ENCODE results near the gene KCNQ5. TPM values are rescaled to one million over a fixed set of nuclear protein-coding genes. Genes with fewer than 3 reads are reported as not detected.
"Not testable (repeated sequence)": the region's sequence is repeated elsewhere in the genome, so short reads cannot be mapped to it uniquely, and the experiment has no call there.

The KCNQ5 gene
- total and polyA plus RNA-seq, 8 donors, result 1.7 to 4.5 (median 2.5) TPM

DNA sequence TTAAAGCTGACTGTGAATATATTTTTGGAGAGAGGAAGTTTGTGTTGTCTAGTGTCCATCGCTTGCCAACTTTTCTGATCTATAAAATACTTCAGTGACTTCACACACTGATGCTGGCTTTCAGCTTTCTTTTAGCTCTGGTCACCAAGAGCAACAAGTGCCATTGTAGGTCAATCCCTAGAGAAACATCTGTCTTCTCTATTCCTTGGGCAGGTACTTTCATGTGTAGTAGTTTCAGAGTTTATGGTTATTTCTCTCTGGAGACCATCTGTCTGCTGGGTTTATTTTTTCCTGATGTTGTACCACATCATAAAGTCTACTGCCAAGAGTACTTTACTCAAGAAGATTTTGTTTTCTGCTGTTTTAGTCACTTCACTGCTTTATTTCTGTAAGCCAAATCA, 353.5 kb downstream of the KCNQ5 start:
- TF ChIP-seq, protein P1, sequence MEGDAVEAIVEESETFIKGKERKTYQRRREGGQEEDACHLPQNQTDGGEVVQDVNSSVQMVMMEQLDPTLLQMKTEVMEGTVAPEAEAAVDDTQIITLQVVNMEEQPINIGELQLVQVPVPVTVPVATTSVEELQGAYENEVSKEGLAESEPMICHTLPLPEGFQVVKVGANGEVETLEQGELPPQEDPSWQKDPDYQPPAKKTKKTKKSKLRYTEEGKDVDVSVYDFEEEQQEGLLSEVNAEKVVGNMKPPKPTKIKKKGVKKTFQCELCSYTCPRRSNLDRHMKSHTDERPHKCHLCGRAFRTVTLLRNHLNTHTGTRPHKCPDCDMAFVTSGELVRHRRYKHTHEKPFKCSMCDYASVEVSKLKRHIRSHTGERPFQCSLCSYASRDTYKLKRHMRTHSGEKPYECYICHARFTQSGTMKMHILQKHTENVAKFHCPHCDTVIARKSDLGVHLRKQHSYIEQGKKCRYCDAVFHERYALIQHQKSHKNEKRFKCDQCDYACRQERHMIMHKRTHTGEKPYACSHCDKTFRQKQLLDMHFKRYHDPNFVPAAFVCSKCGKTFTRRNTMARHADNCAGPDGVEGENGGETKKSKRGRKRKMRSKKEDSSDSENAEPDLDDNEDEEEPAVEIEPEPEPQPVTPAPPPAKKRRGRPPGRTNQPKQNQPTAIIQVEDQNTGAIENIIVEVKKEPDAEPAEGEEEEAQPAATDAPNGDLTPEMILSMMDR (IDR thresholded peaks at IDR 0.05), result no peak
- no peak for ATAC-seq
- intact Hi-C loops (cut with DNase I), result no loop called here

DNA sequence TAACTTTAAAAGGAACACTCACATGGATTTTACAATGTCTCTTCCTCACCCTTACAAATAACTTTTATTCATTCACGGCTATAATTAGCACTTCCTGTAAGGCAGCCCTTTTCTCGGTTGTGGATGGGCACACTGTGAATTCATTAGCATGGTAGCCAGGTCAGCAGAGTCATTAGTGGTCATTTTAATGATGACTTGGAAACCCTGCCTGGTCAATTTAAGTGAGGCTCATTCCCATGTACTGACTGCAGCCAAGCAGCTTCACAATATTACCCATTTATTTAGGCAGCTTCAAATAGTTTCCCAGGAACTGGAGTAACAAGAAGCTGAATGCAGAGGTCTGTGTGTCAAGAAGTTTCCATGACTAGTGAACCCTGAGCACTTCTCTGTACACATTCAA, 354.6 kb downstream of the KCNQ5 start:
- H3K27ac ChIP-seq, result no peak overlapping the region
- H3K27me3 ChIP-seq, result no peaks in the 10 kb centered on the region
- H3K36me3 ChIP-seq, result no peaks in the 10 kb centered on the region
- H3K4me3 ChIP-seq, result no peak overlapping the region
- intact Hi-C loops (cut with DNase I), result no loop called here
- TF ChIP-seq, protein P1 (IDR thresholded peaks at IDR 0.05), result no peak
- peaks cover 0 to 4% of the 10 kb centered on the region in 2 donors for H3K9me3 ChIP-seq
- no peak for ATAC-seq
- no peak for DNase-seq
- H3K4me1 ChIP-seq, result no peaks in the 10 kb centered on the region

More for the DNA sequence above, 353.5 kb downstream of the KCNQ5 start:
- no peak for DNase-seq
- Histone ChIP-seq H3K4me1 (no peaks in the 10 kb centered on the region), H3K4me3 (no peak overlapping the region), H3K27me3 (no peaks in the 10 kb centered on the region), H3K36me3 (no peaks in the 10 kb centered on the region), H3K27ac (no peak overlapping the region), H3K9me3 (peaks cover 0 to 4% of the 10 kb centered on the region in 2 donors)

DNA sequence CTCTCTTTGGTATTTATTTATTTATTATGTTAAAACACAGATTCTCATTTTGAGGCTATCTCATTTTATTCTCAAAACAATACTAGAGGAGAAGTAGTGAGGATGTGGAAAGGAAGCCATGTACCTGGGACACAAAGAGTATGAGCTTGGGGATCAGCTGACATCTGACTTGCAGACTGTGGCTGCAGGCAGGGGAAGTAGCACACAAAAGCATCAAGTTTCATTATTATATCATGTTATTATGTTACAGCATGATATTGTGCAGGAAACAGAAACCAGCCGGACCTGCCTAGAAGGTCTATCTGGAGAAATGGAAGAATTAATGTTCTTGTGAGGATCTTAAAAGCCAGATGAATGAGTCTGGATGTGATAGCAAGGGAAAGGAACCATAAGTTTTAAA, 355.2 kb downstream of the KCNQ5 start:
- intact Hi-C loops (cut with DNase I), result no loop called here
- DNase-seq, result no peak

DNA sequence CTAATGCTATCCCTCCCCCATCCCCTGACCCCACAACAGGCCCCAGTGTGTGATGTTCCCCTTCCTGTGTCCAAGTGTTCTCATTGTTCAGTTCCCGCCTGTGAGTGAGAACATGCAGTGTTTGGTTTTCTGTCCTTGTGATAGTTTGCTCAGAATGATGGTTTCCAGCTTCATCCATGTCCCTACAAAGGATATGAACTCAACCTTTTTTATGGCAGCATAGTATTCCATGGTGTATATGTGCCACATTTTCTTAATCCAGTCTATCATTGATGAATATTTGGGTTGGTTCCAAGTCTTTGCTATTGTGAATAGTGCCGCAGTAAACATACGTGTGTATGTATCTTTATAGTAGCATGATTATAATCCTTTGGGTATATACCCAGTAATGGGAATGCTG, 356.9 kb downstream of the KCNQ5 start:
- intact Hi-C loops (cut with DNase I); DNase-seq; H3K36me3 ChIP-seq; H3K27me3 ChIP-seq; H3K4me3 ChIP-seq; H3K27ac ChIP-seq; H3K4me1 ChIP-seq; ATAC-seq; H3K9me3 ChIP-seq: not testable (repeated sequence)

More for the DNA sequence above, 355.2 kb downstream of the KCNQ5 start:
- H3K4me3 ChIP-seq, result no peak overlapping the region
- no peaks in the 10 kb centered on the region for H3K4me1 ChIP-seq
- H3K36me3 ChIP-seq, result no peaks in the 10 kb centered on the region
- no peak for ATAC-seq
- H3K27ac ChIP-seq, result no peak overlapping the region
- no peaks in the 10 kb centered on the region for H3K27me3 ChIP-seq
- TF ChIP-seq, protein P1 (IDR thresholded peaks at IDR 0.05), result no peak
- H3K9me3 ChIP-seq, result peaks cover 0 to 4% of the 10 kb centered on the region in 2 donors

DNA sequence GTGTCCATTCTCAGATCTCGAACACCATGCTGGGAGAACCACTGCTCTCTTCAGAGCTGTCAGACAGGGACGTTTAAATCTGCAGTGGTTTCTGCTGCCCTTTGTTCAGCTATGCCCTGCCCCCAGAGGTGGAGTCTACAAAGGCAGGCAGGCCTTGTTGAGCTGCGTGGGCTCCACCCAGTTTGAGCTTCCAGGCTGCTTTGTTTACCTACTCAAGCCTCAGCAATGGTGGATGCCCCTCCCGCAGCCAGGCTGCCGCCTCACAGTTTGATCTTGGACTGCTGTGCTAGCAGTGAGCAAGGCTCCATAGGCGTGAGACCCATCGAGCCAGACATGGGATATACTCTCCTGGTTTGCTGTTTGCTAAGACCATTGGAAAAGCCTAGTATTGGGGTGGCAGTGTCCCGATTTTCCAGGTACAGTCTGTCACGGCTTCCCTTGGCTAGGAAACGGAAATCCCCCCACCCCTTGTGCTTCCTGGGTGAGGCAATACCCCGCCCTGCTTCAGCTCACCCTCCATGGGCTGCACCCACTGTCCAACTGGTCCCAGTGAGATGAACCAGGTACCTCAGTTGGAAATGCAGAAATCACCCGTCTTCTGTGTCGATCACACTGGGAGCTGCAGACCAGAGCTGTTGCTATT, 362.4 kb downstream of the KCNQ5 start:
- DNase-seq; H3K9me3 ChIP-seq; ATAC-seq; H3K27ac ChIP-seq; H3K4me1 ChIP-seq; H3K27me3 ChIP-seq; intact Hi-C loops (cut with DNase I); H3K36me3 ChIP-seq; H3K4me3 ChIP-seq: not testable (repeated sequence)

DNA sequence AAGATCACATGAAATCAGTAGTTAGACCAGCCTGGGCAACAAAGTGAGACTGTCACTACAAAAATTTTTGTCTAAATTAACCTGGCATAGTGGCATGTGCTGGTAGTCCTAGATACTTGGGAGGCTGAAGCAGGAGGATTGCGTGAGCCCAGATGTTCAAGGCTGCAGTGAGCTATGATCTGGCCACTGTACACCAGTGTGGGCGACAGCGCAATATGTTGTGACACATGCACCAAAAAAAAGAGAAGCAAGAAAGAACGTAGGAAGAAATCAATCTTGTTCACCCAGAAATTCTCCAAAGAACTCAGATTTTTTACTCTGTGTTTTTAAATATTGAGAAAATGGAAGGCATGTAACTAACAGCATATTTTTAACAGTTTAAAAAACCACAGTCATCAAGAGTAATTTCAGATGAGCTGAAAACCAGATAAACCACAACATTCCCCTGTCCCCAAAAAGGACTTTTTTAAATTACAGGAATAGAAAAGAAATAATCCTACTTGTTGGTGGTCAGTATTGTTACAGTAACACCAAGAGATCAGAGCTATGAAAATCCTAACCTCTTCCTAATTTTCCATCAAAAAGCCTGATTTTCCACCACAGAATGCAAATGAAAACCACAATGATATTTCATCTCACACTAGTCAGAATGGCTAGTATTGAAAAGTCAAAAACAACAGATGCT, 363.3 kb downstream of the KCNQ5 start:
- no peaks in the 10 kb centered on the region for H3K36me3 ChIP-seq
- no peaks in the 10 kb centered on the region for H3K4me1 ChIP-seq
- TF ChIP-seq, protein P1 (IDR thresholded peaks at IDR 0.05), result no peak
- no peaks in the 10 kb centered on the region for H3K27me3 ChIP-seq
- H3K9me3 ChIP-seq, result peaks cover 0 to under 1% of the 10 kb centered on the region in 2 donors
- intact Hi-C loops (cut with DNase I), result no loop called here
- no peak overlapping the region for H3K27ac ChIP-seq
- DNase-seq (peak in 1 of 4 donors; percentile 34), ATAC-seq (peak; percentile 25)
- no peak overlapping the region for H3K4me3 ChIP-seq

All from left lung (tissue), 10 donors.